Coronary artery (tissue), 2 donors: ENCODE data around the gene TNK1.

ENCODE experiments used
- DNase-seq: peaks from one replicate; pipeline ENCODE4 v3.0.0-alpha.2; 2017; ENCODE audit warnings: low spot score
- H3K27ac ChIP-seq, 2 donors: fragments of 200-600 bp; sonication (generic); one replicate each; pipeline ENCODE4 v1.5.1; 2016 to 2019
- H3K4me3 ChIP-seq: fragments of 200-600 bp; sonication (generic); 2 replicates; pipeline ENCODE4 v1.5.1; 2016; ENCODE audit warnings: mild to moderate bottlenecking, moderate library complexity
- TF ChIP-seq, protein P1 (sequence below): fragments of 200-600 bp; sonication (generic); IDR thresholded peaks from one replicate; pipeline ENCODE4 v1.5.1; 2019; ENCODE audit warnings: antibody characterized with exemption

The TNK1 gene

DNA sequence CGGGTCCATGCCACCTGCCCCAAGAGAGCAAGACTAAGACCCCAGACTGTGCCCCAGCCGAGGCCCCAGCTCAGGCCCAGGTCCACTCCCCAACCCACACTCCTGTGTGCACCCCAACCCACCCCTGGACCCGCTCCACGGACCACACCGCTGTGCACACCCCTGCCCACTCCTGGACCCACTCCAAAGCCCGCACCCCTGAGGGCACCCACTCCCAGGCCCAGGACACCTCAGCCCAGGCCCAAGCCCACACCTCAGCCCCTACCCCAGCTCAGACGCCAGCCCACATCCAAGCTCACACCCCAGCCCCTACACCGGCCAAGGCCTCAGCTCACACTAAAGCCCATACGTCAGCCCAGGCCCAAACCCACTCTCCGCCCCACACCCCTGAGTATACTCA is 48.8 kb downstream of the TNK1 start:
- DNase-seq, result no peak
- Histone ChIP-seq H3K27ac (no peak overlapping the region), H3K4me3 (no peak overlapping the region)
- TF ChIP-seq, protein P1, sequence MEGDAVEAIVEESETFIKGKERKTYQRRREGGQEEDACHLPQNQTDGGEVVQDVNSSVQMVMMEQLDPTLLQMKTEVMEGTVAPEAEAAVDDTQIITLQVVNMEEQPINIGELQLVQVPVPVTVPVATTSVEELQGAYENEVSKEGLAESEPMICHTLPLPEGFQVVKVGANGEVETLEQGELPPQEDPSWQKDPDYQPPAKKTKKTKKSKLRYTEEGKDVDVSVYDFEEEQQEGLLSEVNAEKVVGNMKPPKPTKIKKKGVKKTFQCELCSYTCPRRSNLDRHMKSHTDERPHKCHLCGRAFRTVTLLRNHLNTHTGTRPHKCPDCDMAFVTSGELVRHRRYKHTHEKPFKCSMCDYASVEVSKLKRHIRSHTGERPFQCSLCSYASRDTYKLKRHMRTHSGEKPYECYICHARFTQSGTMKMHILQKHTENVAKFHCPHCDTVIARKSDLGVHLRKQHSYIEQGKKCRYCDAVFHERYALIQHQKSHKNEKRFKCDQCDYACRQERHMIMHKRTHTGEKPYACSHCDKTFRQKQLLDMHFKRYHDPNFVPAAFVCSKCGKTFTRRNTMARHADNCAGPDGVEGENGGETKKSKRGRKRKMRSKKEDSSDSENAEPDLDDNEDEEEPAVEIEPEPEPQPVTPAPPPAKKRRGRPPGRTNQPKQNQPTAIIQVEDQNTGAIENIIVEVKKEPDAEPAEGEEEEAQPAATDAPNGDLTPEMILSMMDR, result no peak

DNA sequence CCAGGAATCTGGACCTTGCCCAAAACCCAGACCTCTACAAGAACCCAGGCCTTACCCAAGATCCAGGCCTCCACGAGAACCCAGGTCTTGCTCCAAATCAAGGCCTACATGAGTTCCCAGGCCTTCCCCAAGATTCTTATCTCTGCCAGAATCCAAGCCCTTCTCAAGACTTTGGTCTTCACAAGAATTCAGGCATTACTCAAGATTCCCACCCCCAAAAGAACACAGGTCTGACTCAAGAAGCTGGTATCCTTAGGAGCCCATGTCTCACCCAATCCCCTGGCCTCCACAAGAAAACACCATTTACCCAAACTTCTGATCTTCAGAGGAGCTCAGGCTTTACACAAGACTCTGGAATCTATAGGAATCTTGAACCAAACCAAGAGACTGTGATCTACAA is 50.3 kb downstream of the TNK1 start:
- H3K27ac ChIP-seq, result no peak overlapping the region
- no peak for DNase-seq
- TF ChIP-seq, protein P1, result no peak
- no peak overlapping the region for H3K4me3 ChIP-seq

DNA sequence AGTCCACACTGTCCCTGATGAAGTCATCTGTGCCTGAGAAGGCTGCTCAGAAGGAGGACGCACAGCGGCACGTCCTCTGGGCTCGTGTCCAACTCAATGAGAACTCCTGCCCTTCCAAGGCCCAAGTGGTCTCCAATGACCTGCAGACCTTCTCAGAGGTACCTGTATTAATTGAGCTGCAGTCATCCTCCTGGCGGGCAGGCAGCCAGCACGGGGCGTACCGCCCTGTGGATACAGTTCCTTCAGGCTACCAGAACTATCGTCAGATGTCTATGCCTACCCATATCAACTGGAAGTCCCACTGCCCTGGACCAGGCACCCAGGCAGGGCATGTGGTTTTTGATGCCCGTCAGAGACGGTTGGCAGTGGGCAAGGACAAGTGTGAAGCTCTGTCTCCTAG is 51.4 kb downstream of the TNK1 start:
- TF ChIP-seq, protein P1, result no peak
- Histone ChIP-seq H3K27ac (no peak overlapping the region), H3K4me3 (no peak overlapping the region)
- DNase-seq, result no peak

DNA sequence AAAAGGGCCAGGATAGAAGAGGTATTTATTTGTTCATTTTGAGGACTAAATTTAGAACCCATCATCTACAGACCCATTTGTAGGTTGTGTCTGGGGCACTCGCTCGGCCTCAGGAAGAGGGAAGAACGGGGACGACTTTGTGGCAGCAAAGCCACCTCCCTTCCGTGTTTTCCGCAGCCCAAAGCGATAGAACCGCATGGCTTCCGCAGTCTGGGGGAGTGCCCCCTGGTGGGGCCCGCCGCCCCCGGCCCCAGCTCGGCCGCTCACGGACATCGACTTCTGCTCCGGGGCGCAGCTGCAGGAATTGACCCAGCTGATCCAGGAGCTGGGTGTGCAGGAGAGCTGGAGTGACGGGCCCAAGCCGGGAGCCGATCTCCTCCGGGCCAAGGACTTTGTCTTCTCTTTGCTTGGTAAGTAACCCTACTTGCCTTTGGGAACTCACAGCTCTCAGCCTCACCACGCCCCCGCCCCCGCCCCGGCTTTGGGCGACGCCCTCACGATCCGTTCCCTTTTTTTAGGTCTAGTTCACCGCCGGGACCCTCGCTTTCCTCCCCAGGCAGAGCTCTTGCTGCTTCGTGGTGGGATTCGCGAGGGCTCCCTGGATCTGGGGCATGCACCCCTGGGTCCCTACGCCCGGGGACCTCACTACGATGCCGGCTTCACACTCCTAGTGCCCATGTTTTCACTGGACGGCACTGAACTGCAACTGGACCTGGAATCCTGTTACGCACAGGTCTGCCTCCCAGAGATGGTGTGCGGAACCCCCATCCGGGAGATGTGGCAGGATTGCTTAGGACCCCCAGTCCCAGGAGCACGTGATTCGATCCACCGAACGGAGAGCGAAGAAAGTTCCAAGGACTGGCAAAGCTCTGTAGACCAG is 55.0 kb downstream of the TNK1 start:
- H3K4me3 ChIP-seq, result peak overlapping the region; percentile 74
- DNase-seq, result peak; percentile 85
- TF ChIP-seq, protein P1, result no peak
- H3K27ac ChIP-seq, result peak overlapping the region in 1 of 2 donors; percentile 86

DNA sequence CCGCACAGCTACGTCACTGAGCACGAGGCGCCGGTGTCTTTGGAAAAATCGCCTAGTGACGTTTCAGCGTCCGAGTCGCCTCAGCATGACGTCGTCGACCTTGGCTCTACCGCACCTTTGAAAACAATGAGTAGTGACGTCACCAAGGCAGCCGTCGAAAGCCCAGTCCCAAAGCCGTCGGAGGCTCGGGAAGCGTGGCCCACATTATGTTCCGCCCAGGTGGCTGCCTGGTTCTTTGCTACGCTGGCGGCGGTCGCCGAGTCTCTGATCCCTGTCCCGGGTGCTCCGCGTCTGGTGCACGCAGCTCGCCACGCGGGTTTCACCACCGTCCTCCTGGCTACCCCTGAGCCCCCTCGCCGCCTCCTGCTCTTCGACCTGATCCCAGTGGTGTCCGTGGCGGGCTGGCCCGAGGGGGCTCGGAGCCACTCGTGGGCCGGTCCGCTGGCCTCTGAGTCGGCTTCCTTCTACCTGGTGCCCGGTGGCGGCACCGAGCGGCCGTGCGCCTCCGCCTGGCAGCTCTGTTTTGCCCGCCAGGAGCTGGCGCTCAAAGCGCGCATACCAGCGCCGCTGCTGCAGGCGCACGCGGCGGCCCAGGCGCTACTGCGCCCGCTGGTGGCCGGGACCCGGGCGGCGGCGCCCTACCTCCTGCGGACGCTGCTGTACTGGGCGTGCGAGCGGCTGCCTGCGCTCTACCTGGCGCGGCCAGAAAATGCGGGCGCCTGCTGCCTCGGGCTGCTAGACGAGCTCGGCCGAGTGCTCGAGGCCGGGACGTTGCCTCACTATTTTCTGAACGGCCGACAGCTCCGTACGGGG is 55.9 kb downstream of the TNK1 start:
- DNase-seq, result peak; percentile 84
- Histone ChIP-seq H3K4me3 (peak overlapping the region; percentile 74), H3K27ac (peak overlapping the region; percentile 40 to 86)
- TF ChIP-seq, protein P1, result peak; percentile 80

DNA sequence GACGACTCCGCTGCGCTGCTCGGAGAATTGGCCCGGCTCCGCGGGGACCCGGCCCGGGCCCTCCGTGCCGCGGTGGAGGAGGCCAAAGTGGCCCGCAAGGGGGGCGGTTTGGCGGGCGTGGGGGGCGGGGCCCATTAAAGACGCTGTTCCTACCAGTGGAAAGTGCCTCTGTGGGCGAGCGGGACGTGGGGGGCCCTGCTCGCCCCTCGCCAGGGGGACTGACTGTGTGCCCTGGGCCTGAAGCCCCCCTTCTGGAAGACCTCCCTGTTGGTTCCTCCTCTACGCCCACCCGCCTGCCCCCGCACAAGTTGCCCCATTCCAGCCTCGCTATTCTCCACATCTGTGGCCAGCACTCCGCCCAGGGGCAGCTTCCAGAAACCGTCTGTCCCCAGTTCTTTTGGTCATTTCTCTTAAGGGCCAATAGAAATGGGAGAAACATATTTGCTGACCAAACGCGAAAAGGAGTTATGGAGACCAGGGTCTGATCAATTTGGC is 56.5 kb downstream of the TNK1 start:
- peak overlapping the region in 1 of 2 donors; percentile 86 for H3K27ac ChIP-seq
- TF ChIP-seq, protein P1, result peak; percentile 7
- DNase-seq, result no peak
- H3K4me3 ChIP-seq, result peak overlapping the region; percentile 74
